GM19455 (cell line): ENCODE measurements around the gene KRT6C.
"Not testable (repeated sequence)": the region's sequence is repeated elsewhere in the genome, so short reads cannot be mapped to it uniquely, and the experiment has no call there.

Experiments
- ATAC-seq: cut with Tn5 transposase; IDR thresholded peaks from one replicate; pipeline ENCODE4 v1.9.1; 2021; ENCODE audit not compliant: unreplicated experiment

KRT6C gene

GRCh38 chr12:52500574-52500973 lies 27.0 kb upstream of the KRT6C start:
- not testable (repeated sequence) for ATAC-seq

DNA sequence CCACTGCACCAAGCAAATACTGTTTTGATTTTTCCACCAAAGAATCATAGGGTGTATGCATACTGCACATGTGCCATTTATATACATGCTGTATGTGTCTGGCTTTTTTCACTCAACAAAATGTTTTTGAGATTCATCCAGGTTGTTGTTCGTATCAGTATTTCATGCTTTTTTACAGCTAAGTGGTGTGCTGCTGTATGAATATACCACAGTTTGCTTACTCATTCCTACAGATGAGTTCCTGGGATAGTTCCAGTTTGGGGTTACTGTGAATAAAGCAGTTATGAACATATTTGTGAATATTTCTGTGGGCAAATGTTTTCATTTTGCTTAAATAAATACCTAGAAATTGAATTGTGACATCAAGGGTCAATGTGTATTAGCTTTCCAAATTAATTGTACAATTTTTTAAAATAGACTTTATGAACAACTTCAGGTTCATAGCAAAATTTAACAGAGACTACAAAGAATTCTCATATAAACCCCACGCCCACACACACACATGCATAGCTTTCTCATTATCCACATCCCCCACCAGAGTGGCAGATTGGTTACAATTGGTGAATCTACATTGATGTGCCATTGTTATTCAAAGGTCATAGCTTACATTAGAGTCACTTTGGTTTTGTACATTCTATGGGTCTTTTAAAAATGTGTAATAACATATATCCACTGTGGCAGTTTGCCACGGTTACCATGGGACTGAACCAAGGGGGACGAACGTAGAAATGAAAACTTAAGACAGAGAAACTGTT lies 26.4 kb upstream of the KRT6C start:
- no peak for ATAC-seq

DNA sequence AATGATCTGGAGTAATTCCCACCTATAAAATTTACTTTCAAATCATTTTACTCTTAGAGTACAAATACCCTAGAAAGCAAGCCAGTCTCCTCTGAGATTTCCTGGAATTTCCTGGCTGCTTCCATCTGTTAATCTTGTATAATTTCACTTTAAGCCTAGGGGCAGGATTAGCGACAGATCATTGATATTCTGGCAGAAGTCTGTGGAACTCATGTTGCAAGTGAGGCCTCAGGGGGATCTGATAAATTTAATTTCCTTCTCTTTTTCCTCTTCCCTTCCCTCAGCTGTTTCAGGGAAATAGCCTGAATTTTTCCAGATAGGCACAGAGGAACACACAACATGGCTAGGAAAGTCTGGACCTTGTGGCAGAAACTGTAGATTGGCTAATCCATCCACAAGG lies 25.3 kb upstream of the KRT6C start:
- ATAC-seq = no peak

DNA sequence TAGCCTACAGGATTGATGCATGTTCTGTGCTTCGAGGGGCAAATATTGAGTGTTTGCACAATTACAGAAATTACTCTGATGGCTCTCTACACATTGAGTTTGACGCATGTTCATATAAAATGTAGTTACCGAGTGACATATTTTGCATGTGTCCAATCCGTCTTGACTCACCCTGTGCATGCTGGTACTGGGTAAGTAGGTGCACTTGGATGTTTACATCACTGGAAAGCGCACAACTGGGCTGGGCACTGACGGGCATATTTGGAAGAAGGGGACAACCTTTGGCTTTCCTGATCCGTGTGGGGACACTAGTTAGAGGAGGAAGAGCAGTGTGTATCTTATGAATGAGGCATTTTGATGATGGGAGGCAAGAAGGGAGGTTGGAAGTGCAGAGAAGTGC lies 24.4 kb upstream of the KRT6C start:
- no peak for ATAC-seq

DNA sequence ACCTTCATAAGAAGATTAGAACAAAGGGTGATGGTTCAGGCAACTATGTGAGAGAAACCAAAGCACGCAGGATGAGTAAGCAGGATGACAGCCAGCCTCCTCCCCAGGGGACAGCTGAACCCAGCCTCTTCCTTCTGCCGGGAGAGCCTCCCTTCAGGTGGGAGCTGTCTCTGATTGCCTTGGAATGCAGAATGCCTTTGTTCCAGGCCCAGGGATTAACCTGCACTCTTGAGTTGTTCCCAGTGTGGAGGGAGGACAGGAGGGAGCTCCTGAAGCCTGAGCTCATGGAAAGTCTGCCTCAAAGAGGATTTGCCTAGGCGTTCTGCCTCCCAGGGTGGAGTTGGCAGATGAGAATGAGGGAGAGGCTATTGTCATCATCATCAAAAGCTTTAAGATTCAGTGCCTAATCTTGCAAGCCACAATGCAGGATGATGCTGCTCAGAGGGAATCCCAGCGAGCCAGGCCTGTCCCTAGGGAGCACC lies 23.0 kb upstream of the KRT6C start:
- ATAC-seq = no peak

DNA sequence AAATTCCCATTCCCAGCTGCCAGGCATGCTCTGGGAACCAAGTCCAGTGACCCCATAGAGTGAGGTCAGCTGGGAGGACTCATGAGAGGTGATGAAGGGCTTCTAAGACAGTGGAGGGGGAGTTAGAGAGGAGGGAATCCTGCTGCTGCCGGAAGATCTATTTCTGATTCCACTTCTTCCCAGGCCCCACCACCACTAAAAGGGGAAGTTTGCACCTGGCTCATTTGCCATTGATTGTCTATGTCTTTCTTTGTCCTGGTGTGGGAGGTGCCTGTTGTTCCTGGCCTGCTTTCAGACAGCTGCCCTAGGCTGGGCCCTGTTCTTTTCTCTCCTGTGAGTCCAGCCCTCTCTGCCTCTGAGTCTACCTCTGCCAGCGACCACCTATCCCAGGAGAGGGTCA lies 22.4 kb upstream of the KRT6C start:
- no peak for ATAC-seq

DNA sequence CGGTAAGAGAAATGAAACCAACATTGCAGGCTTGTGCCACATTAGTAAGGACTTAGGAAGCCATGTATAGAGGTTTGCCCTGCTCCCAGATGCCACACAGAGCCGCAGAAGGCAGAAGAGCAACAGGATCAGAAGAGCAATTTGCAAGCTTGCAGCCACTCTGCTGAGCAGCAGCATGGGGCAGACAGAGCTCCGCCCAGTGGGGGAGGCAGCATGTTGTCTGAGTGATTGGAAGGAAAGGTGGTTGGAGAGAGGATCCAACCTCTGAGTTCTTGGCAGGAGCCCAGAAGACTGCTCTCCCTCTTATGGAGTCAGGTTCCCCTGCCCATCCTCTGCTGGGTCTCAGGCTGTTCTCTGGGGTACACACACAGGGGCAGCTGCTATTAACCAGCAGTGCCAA lies 21.8 kb upstream of the KRT6C start:
- no peak for ATAC-seq

GRCh38 chr12:52494518-52494917 lies 20.9 kb upstream of the KRT6C start:
- ATAC-seq = no peak

DNA sequence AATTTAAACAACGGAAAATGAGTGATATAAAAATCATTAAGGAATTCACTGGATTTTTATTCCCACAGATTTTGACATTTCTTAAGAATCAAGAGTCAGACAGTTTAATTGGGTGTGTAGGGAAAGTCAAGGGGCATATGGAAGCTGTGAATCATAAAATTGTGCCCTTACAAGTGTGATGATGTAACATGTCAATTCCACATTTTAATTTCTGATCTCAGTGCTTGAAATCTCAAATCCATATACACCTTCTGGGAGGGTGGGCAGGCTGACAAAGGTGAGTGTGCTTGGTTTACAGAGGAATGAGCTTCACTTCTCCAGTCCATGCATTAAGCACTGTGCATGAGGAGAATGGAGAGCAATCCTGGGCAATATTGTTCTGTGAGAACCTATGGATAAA lies 20.5 kb upstream of the KRT6C start:
- no peak for ATAC-seq

DNA sequence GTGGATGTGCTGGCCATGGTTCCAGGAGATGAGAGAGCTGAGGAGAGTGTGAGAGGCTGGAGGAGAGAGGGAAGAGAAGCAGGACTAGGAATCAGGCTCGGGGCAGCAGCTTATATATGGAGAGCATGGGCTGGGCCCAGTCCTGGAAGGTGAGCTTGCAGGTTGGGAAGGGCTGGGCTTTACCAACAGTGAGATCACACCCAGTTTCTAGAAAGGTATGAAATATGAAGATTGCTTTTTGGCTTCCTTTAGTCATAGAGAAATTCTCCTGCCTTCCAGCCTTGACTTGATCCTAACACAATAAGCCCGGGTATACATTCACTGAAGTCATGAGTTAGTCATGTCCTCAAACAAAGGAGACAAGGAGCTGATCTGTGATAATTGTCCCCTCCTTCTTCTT lies 19.6 kb upstream of the KRT6C start, which contains the start of gene KRT6A:
KRT6A (minus strand) TSS at position 86 of the 400 bp plus-strand sequence; CDS start at position 17, 69 bp downstream.
- no peak for ATAC-seq

DNA sequence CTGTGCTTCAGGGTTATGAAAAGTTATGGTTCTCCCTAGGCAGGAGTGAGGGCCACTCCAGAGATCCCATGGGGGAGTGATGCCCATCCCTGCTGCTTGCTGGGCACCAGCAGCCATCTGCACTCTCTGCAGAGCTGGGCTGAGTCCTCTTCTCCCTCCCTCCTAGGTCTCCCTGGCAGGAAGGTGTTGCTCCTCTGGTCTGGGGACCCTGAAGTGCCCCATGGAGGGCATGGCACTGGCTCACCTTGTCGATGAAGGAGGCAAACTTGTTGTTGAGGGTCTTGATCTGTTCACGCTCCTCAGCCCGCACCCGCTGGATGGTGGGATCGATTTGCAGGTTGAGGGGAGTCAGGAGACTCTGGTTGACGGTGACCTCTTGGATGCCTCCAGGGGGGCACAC lies 18.8 kb upstream of the KRT6C start:
- ATAC-seq = not testable (repeated sequence)

GRCh38 chr12:52491495-52491894 lies 17.9 kb upstream of the KRT6C start:
- not testable (repeated sequence) for ATAC-seq

DNA sequence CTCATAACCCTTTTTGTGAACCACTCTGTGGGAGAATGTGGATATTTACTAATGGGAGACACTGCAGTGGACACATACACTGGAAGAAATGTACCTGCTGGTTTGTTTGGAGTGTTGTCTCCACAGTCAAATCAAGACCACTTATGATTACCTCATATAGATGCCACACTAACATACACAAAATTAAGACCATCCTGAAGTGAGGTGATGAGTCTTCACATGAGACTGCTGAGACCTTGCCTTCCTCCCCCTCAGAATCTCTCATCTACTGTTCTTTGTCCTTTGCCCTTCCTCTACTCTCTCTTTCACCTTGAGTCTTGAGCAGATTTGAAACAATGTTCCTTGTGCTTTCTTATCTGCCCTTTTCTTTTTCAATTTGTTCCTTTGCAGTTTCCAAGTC lies 15.1 kb upstream of the KRT6C start:
- no peak for ATAC-seq

- not testable (repeated sequence) for ATAC-seq
Measured at GRCh38 chr12:52487744-52488443, 14.3 kb upstream of the KRT6C start.

GRCh38 chr12:52487211-52487610 lies 13.6 kb upstream of the KRT6C start:
- ATAC-seq = no peak

DNA sequence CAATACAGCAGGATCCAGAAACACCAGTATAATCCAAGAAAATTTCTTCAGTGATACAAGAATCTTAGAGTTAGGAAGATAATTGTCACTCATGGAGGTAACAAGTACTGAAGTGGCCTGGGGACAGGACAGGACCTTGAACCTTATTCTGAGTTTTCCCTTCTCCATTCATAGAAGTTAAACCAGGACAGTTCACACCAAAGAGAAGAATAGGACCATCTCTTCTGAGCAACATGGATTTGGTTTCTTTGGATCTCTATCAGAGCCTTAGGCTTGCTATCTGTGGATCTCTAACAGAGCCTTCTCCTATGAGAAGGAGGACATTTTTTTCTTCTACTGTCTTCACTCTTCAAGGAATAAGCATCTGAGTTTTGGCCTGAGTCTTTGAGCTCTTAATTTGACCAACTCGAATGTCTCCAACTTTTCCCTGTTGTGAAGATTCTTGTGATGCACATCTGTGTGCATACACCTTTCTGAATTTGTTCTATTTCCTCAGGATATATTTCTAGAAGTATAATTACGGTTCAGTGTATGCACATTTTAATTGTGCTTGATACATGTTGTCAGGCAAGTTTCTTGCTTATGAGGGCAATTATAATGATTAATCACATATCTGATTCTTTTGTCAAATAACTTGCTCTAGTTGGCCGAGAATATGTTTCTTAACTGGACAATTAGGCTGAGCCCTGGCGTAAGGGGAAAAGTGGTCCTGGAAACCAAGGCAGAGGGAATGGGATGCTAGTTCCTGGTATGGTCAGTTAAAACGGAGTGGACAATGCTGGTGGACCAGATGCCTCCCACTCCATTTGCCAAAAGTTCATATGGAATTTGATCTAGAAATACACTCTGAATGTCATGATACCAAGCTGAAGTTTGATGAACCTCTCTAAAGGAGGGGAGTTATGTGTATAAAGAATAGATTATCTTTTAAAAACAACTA lies 12.8 kb upstream of the KRT6C start:
- ATAC-seq = no peak

DNA sequence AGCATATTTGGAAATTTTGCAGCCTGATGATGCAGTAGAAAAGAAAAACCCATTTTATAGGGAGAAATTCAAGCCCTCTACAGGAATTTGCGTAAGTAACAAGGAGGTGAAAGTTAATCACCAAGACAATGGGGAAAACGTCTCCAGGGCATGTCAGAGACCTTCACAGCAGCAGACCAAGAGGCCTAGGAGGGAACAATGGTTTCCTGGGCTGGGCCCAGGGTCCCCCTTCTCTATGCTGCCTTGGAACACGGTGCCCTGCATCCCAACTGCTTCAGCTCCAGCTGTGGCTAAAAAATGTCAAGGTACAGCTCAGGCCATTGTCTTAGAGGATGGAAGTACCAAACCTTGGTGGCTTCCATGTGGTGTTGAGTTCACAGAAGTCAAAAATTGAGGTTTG lies 6.5 kb upstream of the KRT6C start:
- ATAC-seq = no peak

GRCh38 chr12:52477651-52478050 lies 4.0 kb upstream of the KRT6C start:
- ATAC-seq = no peak

DNA sequence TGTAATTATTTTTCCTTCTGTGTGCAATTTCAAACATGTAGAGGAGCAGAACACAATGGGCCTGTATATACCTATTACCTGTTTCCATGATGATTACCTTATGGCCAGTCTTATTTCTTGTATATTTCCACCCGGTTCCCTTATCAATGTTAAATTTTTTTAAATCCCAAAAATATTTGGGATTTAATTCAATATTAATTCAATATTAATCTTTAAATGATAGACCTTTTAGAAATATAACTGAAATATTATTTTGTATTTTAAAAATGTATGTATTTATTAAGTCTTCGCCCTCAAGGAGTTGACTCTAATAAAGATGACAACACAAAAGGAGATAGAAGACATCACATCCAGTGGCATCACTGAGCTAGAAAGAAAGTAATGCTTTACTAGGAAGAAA lies 607 bp upstream of the KRT6C start:
- ATAC-seq = no peak

- no peak for ATAC-seq
Measured at GRCh38 chr12:52469853-52470252, 3.8 kb downstream of the KRT6C start.

DNA sequence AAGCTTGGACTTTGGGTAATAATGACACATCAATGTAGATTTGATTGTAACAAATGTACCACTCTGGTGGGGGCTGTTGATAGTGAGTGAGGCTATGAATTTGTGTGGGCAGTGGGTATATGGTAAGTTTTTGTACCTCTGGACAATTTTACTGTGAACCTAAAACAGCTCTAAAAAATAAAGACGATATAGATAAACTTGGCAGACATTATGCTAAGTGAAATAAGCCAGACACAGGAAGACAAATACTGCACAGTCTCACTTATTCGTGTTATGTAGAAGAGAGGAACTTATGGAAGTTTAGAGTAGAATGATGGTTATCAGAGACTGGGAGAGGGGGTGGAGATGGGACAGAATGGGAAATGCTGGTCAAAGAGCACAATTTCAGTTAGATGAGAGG lies 8.7 kb downstream of the KRT6C start:
- no peak for ATAC-seq
